PC-9 (cell line): ENCODE results near the gene ZNF444.

Source experiments
- EZH2 ChIP-seq: fragments of 200-600 bp; sonication (generic); IDR thresholded peaks from 2 replicates; pipeline ENCODE4 v1.8.0; 2017; ENCODE audit warnings: antibody characterized with exemption, low read depth
- TF ChIP-seq, protein P1 (sequence below): fragments of 200-600 bp; sonication (generic); conservative IDR thresholded peaks from 2 replicates; pipeline ENCODE4 v1.6.1; 2017; ENCODE audit warnings: mixed run types, antibody characterized with exemption, mild to moderate bottlenecking, moderate library complexity

DNA sequence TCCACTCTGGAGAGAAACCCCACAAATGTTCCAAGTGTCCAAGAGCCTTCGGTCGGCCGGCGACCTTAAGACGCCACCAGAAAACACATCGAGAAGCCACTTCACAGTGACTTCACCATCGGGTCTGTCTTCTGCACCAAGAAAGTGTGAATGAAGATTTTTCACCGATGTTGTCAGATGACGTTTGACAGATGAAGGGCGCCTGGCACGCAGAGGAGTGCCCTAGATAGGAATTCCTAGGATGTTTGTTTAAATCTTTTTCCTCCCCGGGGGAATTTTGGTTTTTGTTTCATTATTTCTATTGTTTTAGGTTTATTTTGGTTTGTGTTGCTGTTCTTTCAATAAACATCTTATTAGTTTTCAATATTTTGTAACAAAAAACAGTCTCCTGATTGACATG lies 68.0 kb downstream of the ZNF444 start:
- TF ChIP-seq, protein P1, sequence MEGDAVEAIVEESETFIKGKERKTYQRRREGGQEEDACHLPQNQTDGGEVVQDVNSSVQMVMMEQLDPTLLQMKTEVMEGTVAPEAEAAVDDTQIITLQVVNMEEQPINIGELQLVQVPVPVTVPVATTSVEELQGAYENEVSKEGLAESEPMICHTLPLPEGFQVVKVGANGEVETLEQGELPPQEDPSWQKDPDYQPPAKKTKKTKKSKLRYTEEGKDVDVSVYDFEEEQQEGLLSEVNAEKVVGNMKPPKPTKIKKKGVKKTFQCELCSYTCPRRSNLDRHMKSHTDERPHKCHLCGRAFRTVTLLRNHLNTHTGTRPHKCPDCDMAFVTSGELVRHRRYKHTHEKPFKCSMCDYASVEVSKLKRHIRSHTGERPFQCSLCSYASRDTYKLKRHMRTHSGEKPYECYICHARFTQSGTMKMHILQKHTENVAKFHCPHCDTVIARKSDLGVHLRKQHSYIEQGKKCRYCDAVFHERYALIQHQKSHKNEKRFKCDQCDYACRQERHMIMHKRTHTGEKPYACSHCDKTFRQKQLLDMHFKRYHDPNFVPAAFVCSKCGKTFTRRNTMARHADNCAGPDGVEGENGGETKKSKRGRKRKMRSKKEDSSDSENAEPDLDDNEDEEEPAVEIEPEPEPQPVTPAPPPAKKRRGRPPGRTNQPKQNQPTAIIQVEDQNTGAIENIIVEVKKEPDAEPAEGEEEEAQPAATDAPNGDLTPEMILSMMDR: no peak
- TF ChIP-seq EZH2: no peak
